A673 (cell line): ENCODE data around the gene SLX4IP.

Experiments
- CTCF ChIP-seq: fragments of 300-800, 200-600 bp; sonication (generic); conservative IDR thresholded peaks from 2 replicates; pipeline ENCODE4 v1.5.1; 2017; ENCODE audit warnings: low read depth, mild to moderate bottlenecking, antibody characterized with exemption, low read length, moderate library complexity, mixed read lengths
- EZH2 ChIP-seq: fragments of 200-600 bp; sonication (generic); IDR thresholded peaks from 2 replicates; pipeline ENCODE4 v1.6.1; 2017; ENCODE audit warnings: borderline replicate concordance, low read depth, mild to moderate bottlenecking, mixed read lengths, antibody characterized with exemption, low read length; ENCODE audit not compliant: poor library complexity, severe bottlenecking

- TF ChIP-seq CTCF (no peak), EZH2 (no peak)
Observed at GRCh38 chr20:10461495-10461894, 26.4 kb downstream of the SLX4IP start.
